KBM-7 (cell line): Measurements from ENCODE around the gene CDC20.

ENCODE experiments used
- DNase-seq: peaks from one replicate; pipeline ENCODE4 v3.0.0-alpha.2; 2015
- in situ Hi-C: fragments of 300-500 bp; cut with MboI; formaldehyde crosslinking; loops from 2 replicates; pipeline ENCODE4 v1.14.3; 2020; ENCODE audit warnings: low sequenced_read_pairs, low pct_unique_long_range_greater_than_20kb, mixed read lengths

CDC20 gene

GRCh38 chr1:43325381-43325780 lies 33.4 kb upstream of the CDC20 start:
- in situ Hi-C loops, result no loop called here

GRCh38 chr1:43327549-43328292 lies 31.1 kb upstream of the CDC20 start:
- no peak for DNase-seq
- in situ Hi-C loops, result no loop called here

More at GRCh38 chr1:43325381-43325780, 33.4 kb upstream of the CDC20 start:
- DNase-seq, result no peak

- in situ Hi-C loops, result no loop called here
- DNase-seq, result peak; percentile 89
Observed at GRCh38 chr1:43329995-43330751, 28.6 kb upstream of the CDC20 start.

- in situ Hi-C loops, result no loop called here
Observed at GRCh38 chr1:43331688-43332087, 27.1 kb upstream of the CDC20 start.

GRCh38 chr1:43334453-43335205 lies 24.2 kb upstream of the CDC20 start:
- DNase-seq, result no peak
- in situ Hi-C loops, result no loop called here

More at GRCh38 chr1:43331688-43332087, 27.1 kb upstream of the CDC20 start:
- DNase-seq, result no peak

GRCh38 chr1:43337588-43337987 lies 21.2 kb upstream of the CDC20 start, which contains the start of gene MPL:
TSS of gene MPL (plus strand) at chr1:43337818. CDS start at chr1:43337849, 31 bp downstream.
- no peak for DNase-seq
- in situ Hi-C loops, result no loop called here

- in situ Hi-C loops, result no loop called here
- DNase-seq, result no peak
Observed at GRCh38 chr1:43338001-43338400, 20.8 kb upstream of the CDC20 start.

- DNase-seq, result no peak
- in situ Hi-C loops, result no loop called here
Observed at GRCh38 chr1:43339584-43340232, 19.1 kb upstream of the CDC20 start.

- DNase-seq, result no peak
- in situ Hi-C loops, result no loop called here
Observed at GRCh38 chr1:43340559-43340958, 18.2 kb upstream of the CDC20 start.

- in situ Hi-C loops, result no loop called here
- DNase-seq, result no peak
Observed at GRCh38 chr1:43344267-43344850, 14.4 kb upstream of the CDC20 start.

GRCh38 chr1:43345120-43345519 lies 13.7 kb upstream of the CDC20 start:
- in situ Hi-C loops, result no loop called here
- DNase-seq, result no peak

- in situ Hi-C loops, result no loop called here
- no peak for DNase-seq
Observed at GRCh38 chr1:43346636-43347035, 12.1 kb upstream of the CDC20 start.

- in situ Hi-C loops, result no loop called here
- no peak for DNase-seq
Observed at GRCh38 chr1:43348343-43348808, 10.4 kb upstream of the CDC20 start.

- in situ Hi-C loops, result no loop called here
- DNase-seq, result no peak
Observed at GRCh38 chr1:43348809-43349593, 9.8 kb upstream of the CDC20 start.

- no peak for DNase-seq
- in situ Hi-C loops, result no loop called here
Observed at GRCh38 chr1:43349594-43350306, 9.0 kb upstream of the CDC20 start.

- in situ Hi-C loops, result no loop called here
- no peak for DNase-seq
Observed at GRCh38 chr1:43350976-43351375, 7.8 kb upstream of the CDC20 start.
